ENCODE data around the gene ZNF407.

GRCh38 chr18:74878267-74878666, 280.6 kb downstream of the ZNF407 start:
- TF ChIP-seq, protein P1, sequence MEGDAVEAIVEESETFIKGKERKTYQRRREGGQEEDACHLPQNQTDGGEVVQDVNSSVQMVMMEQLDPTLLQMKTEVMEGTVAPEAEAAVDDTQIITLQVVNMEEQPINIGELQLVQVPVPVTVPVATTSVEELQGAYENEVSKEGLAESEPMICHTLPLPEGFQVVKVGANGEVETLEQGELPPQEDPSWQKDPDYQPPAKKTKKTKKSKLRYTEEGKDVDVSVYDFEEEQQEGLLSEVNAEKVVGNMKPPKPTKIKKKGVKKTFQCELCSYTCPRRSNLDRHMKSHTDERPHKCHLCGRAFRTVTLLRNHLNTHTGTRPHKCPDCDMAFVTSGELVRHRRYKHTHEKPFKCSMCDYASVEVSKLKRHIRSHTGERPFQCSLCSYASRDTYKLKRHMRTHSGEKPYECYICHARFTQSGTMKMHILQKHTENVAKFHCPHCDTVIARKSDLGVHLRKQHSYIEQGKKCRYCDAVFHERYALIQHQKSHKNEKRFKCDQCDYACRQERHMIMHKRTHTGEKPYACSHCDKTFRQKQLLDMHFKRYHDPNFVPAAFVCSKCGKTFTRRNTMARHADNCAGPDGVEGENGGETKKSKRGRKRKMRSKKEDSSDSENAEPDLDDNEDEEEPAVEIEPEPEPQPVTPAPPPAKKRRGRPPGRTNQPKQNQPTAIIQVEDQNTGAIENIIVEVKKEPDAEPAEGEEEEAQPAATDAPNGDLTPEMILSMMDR (IDR thresholded peaks at IDR 0.05) = no peak
- no peak for TF ChIP-seq POLR2A (IDR thresholded peaks at IDR 0.05)
